22Rv1 (cell line): ENCODE results near the gene TUBB1.

Experiments used
- ZFX ChIP-seq: fragments of 450-650 bp; IDR thresholded peaks from 2 replicates; pipeline ENCODE4 v1.6.1; 2017; ENCODE audit warnings: antibody characterized with exemption, borderline replicate concordance
- TF ChIP-seq, protein P1 (sequence below): fragments of 450-650 bp; IDR thresholded peaks from 2 replicates; pipeline ENCODE4 v1.5.1; 2017; ENCODE audit warnings: mild to moderate bottlenecking

DNA sequence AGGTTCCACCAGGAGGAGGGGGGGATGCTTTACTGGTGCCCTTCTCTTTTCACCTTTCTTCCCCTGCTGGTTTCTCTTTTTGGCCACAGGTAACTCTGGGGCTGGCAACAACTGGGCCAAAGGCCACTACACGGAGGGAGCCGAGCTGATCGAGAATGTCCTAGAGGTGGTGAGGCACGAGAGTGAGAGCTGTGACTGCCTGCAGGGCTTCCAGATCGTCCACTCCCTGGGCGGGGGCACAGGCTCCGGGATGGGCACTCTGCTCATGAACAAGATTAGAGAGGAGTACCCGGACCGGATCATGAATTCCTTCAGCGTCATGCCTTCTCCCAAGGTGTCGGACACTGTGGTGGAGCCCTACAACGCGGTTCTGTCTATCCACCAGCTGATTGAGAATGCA lies 4.4 kb downstream of the TUBB1 start:
- TF ChIP-seq, protein P1, sequence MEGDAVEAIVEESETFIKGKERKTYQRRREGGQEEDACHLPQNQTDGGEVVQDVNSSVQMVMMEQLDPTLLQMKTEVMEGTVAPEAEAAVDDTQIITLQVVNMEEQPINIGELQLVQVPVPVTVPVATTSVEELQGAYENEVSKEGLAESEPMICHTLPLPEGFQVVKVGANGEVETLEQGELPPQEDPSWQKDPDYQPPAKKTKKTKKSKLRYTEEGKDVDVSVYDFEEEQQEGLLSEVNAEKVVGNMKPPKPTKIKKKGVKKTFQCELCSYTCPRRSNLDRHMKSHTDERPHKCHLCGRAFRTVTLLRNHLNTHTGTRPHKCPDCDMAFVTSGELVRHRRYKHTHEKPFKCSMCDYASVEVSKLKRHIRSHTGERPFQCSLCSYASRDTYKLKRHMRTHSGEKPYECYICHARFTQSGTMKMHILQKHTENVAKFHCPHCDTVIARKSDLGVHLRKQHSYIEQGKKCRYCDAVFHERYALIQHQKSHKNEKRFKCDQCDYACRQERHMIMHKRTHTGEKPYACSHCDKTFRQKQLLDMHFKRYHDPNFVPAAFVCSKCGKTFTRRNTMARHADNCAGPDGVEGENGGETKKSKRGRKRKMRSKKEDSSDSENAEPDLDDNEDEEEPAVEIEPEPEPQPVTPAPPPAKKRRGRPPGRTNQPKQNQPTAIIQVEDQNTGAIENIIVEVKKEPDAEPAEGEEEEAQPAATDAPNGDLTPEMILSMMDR = no peak
- no peak for TF ChIP-seq ZFX
